GM21576 (cell line): ENCODE results near the gene P4HA1.
"Not testable (repeated sequence)": the region's sequence is repeated elsewhere in the genome, so short reads cannot be mapped to it uniquely, and the experiment has no call there.

Experiments
- ATAC-seq: cut with Tn5 transposase; IDR thresholded peaks from one replicate; pipeline ENCODE4 v1.9.1; 2021; ENCODE audit warnings: mild to moderate bottlenecking, moderate library complexity; ENCODE audit not compliant: unreplicated experiment

P4HA1 gene

DNA sequence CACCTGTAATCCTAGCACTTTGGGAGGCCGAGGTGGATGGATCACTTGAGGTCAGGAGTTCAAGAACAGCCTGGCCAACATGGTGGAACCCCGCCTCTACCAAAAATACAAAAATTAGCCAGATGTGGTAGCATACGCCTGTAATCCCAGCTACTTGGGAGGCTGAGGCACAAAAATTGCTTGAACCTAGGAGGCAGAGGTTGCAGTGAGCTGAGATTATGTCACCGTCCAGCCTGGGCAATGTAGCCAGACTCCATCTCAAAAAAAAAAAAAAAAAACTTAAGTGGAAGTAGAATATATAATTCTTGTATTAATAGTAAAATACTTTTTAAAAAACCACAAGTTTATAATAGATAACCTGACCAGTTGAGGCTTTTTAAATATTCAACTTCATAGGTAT, 112.0 kb downstream of the P4HA1 start:
- ATAC-seq: not testable (repeated sequence)

GRCh38 chr10:72981882-72982529, 114.7 kb downstream of the P4HA1 start:
- no peak for ATAC-seq

DNA sequence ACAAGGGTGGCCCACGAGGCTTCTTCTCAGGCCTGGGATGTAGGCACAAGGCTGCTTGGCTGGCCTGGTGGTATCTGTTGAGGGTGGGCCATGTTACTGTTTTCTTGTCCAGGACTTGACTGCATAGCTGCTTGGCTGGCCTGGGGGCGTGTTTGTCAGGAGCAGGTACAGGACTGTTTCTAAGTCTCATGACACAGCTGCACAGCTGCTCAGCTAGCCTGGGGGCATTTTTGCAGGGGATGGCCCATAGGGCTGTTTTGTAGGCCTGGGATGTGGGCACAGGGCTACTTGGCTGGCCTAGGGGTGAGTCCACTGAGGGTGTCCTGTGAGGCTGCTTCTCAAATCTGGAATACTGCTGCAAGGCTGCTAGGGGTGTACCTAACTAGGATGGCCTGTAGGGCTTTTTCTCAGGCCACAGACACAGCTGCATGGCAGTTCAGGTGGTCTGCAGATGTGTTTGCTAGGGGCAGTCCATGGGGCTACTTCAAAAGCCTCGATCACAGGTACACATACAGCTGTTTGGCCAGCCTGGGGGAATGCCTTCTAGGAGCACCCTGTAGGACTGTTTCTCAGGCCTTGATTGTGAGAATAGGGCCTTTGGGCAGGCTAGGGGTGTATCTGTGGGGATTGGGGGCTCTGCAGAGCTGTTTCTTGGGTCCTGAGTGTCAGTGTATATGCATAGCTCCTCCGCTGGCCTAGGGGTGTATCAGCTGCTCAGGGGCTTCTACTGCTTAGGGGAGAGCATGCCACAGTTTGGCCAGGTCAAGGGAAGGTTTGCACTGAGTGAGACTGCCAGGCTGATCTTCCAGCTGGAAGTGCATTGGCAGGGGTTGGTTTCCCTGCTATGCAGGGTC, 115.4 kb downstream of the P4HA1 start:
- ATAC-seq: no peak

DNA sequence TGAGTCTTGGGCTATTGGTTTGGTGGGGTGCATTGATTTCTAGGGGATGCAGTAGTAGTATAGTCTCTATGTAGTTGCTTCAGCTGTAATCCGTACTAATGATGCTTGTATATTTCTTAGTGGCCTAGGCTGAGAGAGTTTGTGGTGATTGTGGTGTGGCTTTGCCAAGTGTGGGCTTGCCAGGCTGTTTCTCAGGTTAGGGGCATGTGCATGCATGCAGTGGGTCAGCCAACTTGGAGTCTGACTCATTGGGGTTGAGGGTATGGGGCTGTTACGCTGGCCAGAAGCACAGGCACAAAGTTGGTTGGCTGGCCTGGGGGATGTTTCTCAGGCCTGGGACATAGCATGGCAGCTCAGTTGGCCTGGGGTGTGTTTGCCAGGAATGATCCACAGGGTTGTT, 116.3 kb downstream of the P4HA1 start:
- ATAC-seq: no peak

GRCh38 chr10:72979709-72980108, 117.0 kb downstream of the P4HA1 start:
- no peak for ATAC-seq

DNA sequence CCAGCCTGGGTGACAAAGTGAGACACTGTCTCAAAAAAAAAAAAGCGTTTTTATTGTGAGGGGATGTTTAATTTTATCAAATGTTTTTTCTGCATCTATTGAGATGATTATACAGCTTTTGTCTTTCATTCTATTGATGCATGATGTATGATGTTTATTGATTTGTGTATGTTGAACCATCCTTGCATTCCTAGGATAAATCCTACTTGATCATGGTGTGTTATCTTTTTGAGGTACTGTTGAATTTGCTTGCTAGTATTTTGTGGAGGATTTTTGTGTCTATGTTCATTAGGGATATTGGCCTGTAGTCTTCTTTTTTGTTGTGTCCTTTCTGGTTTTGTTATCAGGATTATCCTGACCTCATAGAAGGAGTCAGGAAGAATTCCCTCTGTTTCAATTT, 119.8 kb downstream of the P4HA1 start:
- no peak for ATAC-seq
